RWPE1 (cell line): Measurements from ENCODE around the gene CTDNEP1.

Experiments
- CTCF ChIA-PET: fragments of 350-600 bp; sonication (Branson Sonifier 250); formaldehyde crosslinking; extraction: SDS; loops from one replicate; lab custom pipeline; 2021; lab: Yijun Ruan, JAX
- POLR2A ChIA-PET: fragments of 400-600 bp; formaldehyde crosslinking; extraction: SDS; loops from one replicate; lab custom pipeline; 2020; ENCODE audit warnings: antibody characterized with exemption; ENCODE audit not compliant: low non-redundant PET; lab: Yijun Ruan, JAX
- DNase-seq: peaks from one replicate; pipeline ENCODE4 v3.0.0; 2012; ENCODE audit warnings: low spot score
- H3K27ac ChIP-seq: fragments of 450-650 bp; 2 replicates; pipeline ENCODE4 v1.5.1; 2017
- TF ChIP-seq, protein P1 (sequence below): fragments of 450-650 bp; conservative IDR thresholded peaks from 2 replicates; pipeline ENCODE4 v1.5.1; 2017; ENCODE audit warnings: low read depth, mild to moderate bottlenecking

Gene CTDNEP1

DNA sequence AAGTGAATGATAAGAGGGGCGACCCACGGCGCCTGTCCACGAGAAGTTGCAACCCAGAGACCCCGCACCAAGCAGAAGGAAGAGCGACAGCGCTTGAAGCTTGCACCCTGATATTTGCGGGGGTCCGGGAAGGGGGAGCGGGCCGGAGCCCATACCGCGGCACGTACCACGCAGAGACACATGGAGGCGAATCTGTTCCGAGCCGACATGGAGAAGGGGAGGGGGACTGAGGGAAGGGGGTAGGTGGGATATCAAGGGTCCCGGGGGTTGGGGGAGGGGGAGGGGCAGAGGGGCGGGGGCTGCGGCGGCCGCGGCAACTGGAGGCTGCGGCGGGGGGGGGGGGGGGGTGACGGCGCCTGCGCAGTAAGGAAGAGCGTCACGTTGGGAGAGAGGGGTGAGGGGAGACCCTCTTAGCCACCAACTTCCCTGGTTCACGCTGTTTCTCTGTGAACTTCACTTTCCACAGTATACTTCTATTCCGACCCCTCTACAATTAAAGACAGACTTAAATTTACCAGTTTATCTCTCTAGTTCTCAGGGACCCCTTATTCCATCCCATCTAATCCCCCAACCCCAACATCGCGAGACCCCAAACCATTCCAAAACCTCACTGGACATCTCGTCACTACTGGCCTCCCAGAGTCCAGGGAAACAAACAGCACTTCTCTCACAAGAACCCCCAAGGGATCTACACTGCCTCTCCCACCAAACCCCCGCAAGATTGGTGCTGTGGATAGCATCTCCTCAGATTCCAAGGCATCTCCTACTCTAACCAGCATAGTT, 39.9 kb downstream of the CTDNEP1 start:
- ChIA-PET CTCF (no interaction called here), POLR2A (no interaction called here)
- TF ChIP-seq, protein P1, sequence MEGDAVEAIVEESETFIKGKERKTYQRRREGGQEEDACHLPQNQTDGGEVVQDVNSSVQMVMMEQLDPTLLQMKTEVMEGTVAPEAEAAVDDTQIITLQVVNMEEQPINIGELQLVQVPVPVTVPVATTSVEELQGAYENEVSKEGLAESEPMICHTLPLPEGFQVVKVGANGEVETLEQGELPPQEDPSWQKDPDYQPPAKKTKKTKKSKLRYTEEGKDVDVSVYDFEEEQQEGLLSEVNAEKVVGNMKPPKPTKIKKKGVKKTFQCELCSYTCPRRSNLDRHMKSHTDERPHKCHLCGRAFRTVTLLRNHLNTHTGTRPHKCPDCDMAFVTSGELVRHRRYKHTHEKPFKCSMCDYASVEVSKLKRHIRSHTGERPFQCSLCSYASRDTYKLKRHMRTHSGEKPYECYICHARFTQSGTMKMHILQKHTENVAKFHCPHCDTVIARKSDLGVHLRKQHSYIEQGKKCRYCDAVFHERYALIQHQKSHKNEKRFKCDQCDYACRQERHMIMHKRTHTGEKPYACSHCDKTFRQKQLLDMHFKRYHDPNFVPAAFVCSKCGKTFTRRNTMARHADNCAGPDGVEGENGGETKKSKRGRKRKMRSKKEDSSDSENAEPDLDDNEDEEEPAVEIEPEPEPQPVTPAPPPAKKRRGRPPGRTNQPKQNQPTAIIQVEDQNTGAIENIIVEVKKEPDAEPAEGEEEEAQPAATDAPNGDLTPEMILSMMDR = no peak
- DNase-seq = no peak
- no peak overlapping the region for H3K27ac ChIP-seq

DNA sequence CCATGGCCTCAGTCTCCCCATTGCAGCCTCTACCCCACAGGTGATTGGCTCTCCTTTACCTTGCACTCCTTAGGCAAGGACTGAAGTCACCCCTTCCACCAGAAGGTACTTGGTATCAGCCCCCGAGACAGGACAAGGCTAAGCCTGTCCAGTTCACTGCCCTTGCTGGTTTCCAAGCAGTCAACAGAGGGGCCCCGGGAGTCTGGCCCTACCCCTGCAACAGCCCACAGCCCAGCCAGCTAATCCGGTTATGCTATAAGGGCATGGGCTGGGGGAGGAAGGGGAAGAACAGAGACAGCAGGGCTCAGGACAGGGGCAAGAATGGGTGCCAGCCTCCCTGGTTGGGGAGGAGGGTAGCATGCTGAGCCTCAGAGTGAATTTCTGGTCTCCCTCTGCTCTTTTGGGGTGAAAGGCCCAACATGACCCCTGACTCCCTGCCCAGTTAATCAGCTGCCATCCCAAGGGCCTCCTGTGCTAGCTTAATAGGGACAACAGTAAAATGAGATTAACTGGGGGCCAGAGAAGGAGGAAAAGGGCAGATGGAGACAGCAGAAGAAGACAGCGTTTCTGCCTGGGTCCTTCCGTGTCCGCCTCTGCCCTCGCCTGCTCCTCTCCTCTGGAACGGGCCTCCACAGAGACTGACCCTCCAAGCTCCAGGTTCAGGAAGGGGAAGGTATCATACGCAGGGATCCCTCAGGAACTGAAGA, 42.6 kb downstream of the CTDNEP1 start:
- POLR2A ChIA-PET = no interaction called here
- TF ChIP-seq, protein P1 = no peak
- CTCF ChIA-PET = interaction anchor here (0.7 to 1.1 kb wide), 2 partner anchors 157 to 184 kb away, joined by 3 read pairs; no protein-coding TSS in a partner anchor
- no peak for DNase-seq
- H3K27ac ChIP-seq = no peak overlapping the region

DNA sequence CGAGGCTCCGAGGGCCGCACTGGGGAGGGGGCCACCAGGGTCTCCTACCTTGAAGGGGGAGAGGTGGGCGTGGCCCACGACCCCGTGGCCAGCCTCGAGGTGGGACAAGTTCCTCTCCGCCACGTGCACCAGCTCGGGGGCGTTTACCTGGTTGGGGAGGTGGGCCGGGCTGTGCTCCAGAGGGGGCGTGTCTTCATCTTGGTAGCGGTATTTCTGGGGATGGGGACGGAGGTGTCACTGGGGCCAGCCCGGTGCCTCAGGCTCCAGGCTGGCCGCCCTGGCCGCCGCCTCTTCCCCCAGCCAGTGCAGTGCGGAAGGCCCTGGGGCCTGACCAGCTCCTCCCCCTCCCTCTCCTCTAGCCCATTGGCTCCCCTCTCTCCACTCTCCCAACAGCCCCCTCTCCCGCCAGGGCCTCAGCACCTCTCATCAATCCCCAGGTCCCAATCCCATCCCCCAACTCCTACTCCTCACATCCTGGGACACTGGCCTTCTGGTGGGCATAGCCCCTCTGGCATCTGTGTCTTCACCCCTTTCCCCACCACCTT, 43.4 kb downstream of the CTDNEP1 start:
- DNase-seq = no peak
- ChIA-PET CTCF (interaction anchor here (0.7 to 1.1 kb wide), 2 partner anchors 156 to 755 kb away, joined by 3 to 4 read pairs; no protein-coding TSS in a partner anchor), POLR2A (no interaction called here)
- TF ChIP-seq, protein P1 = no peak
- H3K27ac ChIP-seq = no peak overlapping the region

DNA sequence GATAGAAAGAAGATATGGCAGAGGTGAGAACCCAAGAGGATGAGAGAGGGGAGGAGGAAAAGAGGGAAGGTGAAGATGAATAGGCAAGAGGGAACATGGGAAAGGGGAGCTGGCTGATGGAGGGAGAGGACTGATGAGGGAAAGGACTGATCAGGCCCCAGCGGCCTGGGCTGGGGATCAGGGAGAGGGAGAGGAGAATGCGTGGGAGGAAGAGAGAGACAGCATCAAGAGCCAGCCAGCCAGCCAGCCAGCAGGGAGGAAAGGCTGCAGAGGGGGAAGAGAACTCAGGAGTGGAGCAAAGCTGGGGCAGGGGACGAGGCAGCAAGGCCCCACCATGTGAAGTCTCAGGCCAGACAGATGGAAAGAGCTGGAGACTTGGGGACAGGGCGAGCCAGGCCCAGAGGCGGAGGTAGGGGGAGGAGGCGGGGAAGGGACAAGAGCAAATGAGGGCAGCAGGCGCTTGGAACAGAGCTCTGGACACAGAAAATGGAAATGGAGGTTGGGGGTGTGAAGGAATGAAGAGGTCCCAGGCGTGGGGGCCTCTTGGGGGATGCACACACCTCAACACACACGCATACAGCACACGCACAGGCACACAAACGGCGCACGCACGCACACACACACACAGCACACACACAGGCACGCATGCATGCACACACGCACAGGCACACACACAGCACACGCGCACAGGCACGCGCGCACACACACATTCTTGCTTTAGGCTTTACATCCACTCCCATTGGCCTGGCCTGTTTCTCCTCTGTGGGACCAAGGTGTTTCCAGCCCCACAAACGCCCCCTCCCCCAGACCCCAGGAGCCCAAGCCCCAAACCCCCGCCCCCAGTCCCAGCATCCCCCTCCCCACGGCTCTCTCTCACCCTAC, 44.2 kb downstream of the CTDNEP1 start:
- no peak for DNase-seq
- ChIA-PET CTCF (interaction anchor here (0.7 to 0.8 kb wide), 2 partner anchors 15 to 754 kb away, joined by 3 to 4 read pairs; no protein-coding TSS in a partner anchor), POLR2A (no interaction called here)
- H3K27ac ChIP-seq = peak overlapping the region; percentile 11
- TF ChIP-seq, protein P1 = no peak

DNA sequence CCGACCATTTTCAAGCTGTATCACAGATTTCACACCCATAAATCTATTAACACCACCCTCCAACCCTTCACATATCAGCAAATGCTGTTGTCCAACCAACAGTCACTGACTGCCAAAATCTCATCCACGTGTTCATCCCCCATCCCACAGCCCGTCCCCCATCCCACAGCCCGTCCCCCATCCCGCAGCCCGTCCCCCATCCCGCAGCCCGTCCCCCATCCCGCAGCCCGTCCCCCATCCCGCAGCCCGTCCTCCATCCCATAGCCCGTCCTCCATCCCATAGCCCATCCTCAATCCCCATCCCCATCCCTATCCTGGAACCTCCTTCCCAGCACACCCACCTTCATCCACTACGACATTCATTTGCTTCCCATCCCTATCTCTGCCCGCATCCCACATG, 46.0 kb downstream of the CTDNEP1 start:
- TF ChIP-seq, protein P1 = no peak
- ChIA-PET CTCF (interaction anchor here (0.6 kb wide), 1 partner anchor 71 kb away, joined by 3 read pairs; no protein-coding TSS in a partner anchor), POLR2A (no interaction called here)
- no peak for DNase-seq
- H3K27ac ChIP-seq = peak overlapping the region; percentile 52
